ENCODE data around the gene BPIFB3. TPM values are rescaled to one million over a fixed set of nuclear protein-coding genes. Genes with fewer than 3 reads are reported as not detected.
A peak's percentile ranks its signal among the peaks of the same experiment; 100 is the strongest.

BPIFB3 gene
- total and polyA plus RNA-seq, 2 of the 13 experiments (the other 11 are each of a cell fraction or from before 2014, with no cell fraction given): 0.09 TPM; not detected in 1

DNA sequence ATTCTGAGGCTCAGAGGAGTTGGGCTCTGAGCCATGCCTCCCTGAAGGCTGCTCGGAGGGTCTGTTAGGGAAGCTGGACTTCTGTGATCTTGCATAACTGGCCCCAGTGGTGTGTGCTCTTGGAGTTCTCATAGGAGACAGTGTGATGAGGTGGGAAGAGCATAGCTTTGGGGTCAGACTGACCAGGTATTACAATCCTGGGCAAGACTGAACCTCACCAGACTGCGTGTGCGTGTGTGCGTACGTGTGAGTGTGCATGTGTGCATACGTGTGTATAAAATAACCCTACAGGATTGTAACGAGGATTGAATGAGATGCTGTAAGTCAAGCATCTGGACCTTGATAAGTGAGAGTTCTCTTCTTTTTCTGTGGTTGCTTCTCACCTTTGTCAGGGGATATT, 36.2 kb upstream of the BPIFB3 start:
- H3K36me3 ChIP-seq (replicated peaks in 1 of 2; ENCODE audit: control insufficient read depth in 1 of 2, insufficient read depth in 2 of 2, low read length in 2 of 2): peaks cover 64 to 96% of the 10 kb centered on the region in 2 experiments
- H3K27me3 ChIP-seq (ENCODE audit: control insufficient read depth in 1 of 2, insufficient read depth in 2 of 2, low read length in 2 of 2): no peaks in the 10 kb centered on the region
- H3K79me2 ChIP-seq (ENCODE audit: insufficient read depth, low read length): no peaks in the 10 kb centered on the region
- FAIRE-seq (no peak), DNase-seq (ENCODE audit: low spot score) (no peak), ATAC-seq (no peak)
- intact Hi-C loops (cut with micrococcal nuclease; ENCODE audit: unreplicated experiment): no loop called here
- POLR2A ChIA-PET: interaction anchor here (2.8 kb wide), 1 partner anchor 11 kb away, joined by 9 read pairs; no protein-coding TSS in a partner anchor
- no peak overlapping the region for H3K27ac ChIP-seq (ENCODE audit: extremely low read length, insufficient read depth, low read length)
- H3K4me2 ChIP-seq (ENCODE audit: low read depth, low read length): no peak overlapping the region
- H3K4me3 ChIP-seq (replicated peaks in 1 of 3; ENCODE audit: insufficient read depth in 1 of 3, low read depth in 2 of 3, low read length in 3 of 3): no peak overlapping the region
- H2AFZ ChIP-seq (ENCODE audit: low read length): no peak overlapping the region
- 85% methylated on average over 7 of the region's 7 CpGs for WGBS (ENCODE audit: low lambda C conversion rate)
- peaks cover 7% of the 10 kb centered on the region for H3K4me1 ChIP-seq (ENCODE audit: insufficient read depth, low read length)
- in situ Hi-C loops (cut with HindIII; ENCODE audit: extremely low pct_ligation_motif_present, low pct_unique_long_range_greater_than_20kb): no loop called here
- H3K9me3 ChIP-seq (ENCODE audit: low read length): no peaks in the 10 kb centered on the region
- TF ChIP-seq RBM22 (optimal IDR thresholded peaks at IDR 0.05; ENCODE audit: low read length) (peak; percentile 86), POLR2AphosphoS5 (IDR thresholded peaks at IDR 0.05; ENCODE audit: low read depth, low read length) (peak; percentile 63), POLR2A (IDR thresholded peaks at IDR 0.05; ENCODE audit: insufficient read depth in 1 of 2, low read depth in 2 of 2, low read length in 2 of 2) (peak in 1 of 2 experiments; percentile 69; a peak in 3 of 4 replicates), SOX6 (IDR thresholded peaks at IDR 0.05) (no peak), SOX6 (CRISPR knock-in tag; IDR thresholded peaks at IDR 0.05) (no peak), ZNF468 (CRISPR knock-in tag; IDR thresholded peaks at IDR 0.05) (no peak), RBFOX2 (IDR thresholded peaks at IDR 0.05; ENCODE audit: low read depth, low read length) (peak; percentile 2; the same call in 1 of the 2 replicates), PRPF4 (IDR thresholded peaks at IDR 0.05; ENCODE audit: low read depth, low read length, poor library complexity, severe bottlenecking) (no peak), HDAC6 (IDR thresholded peaks at IDR 0.05; ENCODE audit: low read depth, low read length) (no peak), POLR2G (IDR thresholded peaks at IDR 0.05; ENCODE audit: low read depth, low read length) (peak; percentile 18; the same call in 1 of the 2 replicates), MYC (CRISPR knock-in tag; IDR thresholded peaks at IDR 0.05; ENCODE audit: borderline replicate concordance) (0 out of 2 replicates have a peak, but pooled peaks have one; percentile 18), TFDP2 (CRISPR knock-in tag; IDR thresholded peaks at IDR 0.05) (no peak), ZNF766 (CRISPR knock-in tag; IDR thresholded peaks at IDR 0.05; ENCODE audit: borderline replicate concordance) (0 out of 2 replicates have a peak, but pooled peaks have one; percentile 55)
- CTCF ChIA-PET (ENCODE audit: low intra/inter-chr PET ratio, low total read pairs): no interaction called here
- peaks cover 29% of the 10 kb centered on the region; the same call in 1 of the 2 replicates for H4K20me1 ChIP-seq (ENCODE audit: insufficient read depth, low read length)
- BruUV-seq (replicated peaks): no TSS peak
- no peak overlapping the region for H3K9ac ChIP-seq (ENCODE audit: insufficient read depth, low read depth, low read length)
